IMR-90 (cell line): Measurements from ENCODE around the gene ESYT3. TPM values are rescaled to one million over a fixed set of nuclear protein-coding genes. Genes with fewer than 3 reads are reported as not detected.

Source experiments
- ATAC-seq: fragments of 200-7000 bp; cut with Tn5 transposase; 2 replicates; pipeline ENCODE4 v1.9.1; 2020; ENCODE audit warnings: low read depth, mild to moderate bottlenecking, moderate library complexity
- BruUV-seq: library from RNA; stranded (reverse); fragments of 400-500 nt; replicated peaks from 2 replicates; lab custom pipeline; 2021; lab: Mats Ljungman, UMichigan
- CTCF ChIA-PET: fragments of 300-600 bp; formaldehyde crosslinking; extraction: SDS; loops from one replicate; lab custom pipeline; 2021; ENCODE audit warnings: antibody characterized with exemption; lab: Yijun Ruan, JAX
- POLR2A ChIA-PET: fragments of 300-600 bp; sonication (Branson Sonifier 250); formaldehyde crosslinking; loops from one replicate; lab custom pipeline; 2022; ENCODE audit warnings: antibody characterized with exemption; ENCODE audit not compliant: unreplicated experiment; lab: Charles Lee
- DNase-seq: peaks from one replicate; pipeline ENCODE4 v3.0.0; 2013
- H2AFZ ChIP-seq: replicated peaks from 2 replicates; pipeline ENCODE3; 2013; ENCODE audit warnings: low read length, mild to moderate bottlenecking; ENCODE audit not compliant: poor library complexity
- H2AK5ac ChIP-seq: 2 replicates; pipeline ENCODE4 v1.6.1; 2013; ENCODE audit warnings: low read depth, low read length, inconsistent platforms
- H2AK9ac ChIP-seq: replicated peaks from 2 replicates; pipeline ENCODE3; 2013; ENCODE audit warnings: mild to moderate bottlenecking, low read depth, low read length, moderate library complexity; ENCODE audit not compliant: poor library complexity
- H2BK120ac ChIP-seq: 2 replicates; pipeline ENCODE4 v1.6.1; 2013; ENCODE audit warnings: low read depth, low read length, inconsistent platforms
- H2BK15ac ChIP-seq: 3 replicates; pipeline ENCODE4 v1.6.1; 2013; ENCODE audit warnings: low read depth, low read length, inconsistent platforms
- H2BK20ac ChIP-seq: 2 replicates; pipeline ENCODE4 v1.6.1; 2013; ENCODE audit warnings: low read depth, mild to moderate bottlenecking, inconsistent platforms, low read length, moderate library complexity
- H2BK5ac ChIP-seq: 2 replicates; pipeline ENCODE4 v1.6.1; 2013; ENCODE audit warnings: mild to moderate bottlenecking, low read depth, low read length, inconsistent platforms; ENCODE audit not compliant: poor library complexity, severe bottlenecking
- H3K14ac ChIP-seq: replicated peaks from 2 replicates; pipeline ENCODE4 v1.6.1; 2013; ENCODE audit warnings: low read depth, low read length, inconsistent platforms
- H3K18ac ChIP-seq: 2 replicates; pipeline ENCODE4 v1.6.1; 2013; ENCODE audit warnings: low read depth, low read length, control low read depth
- H3K23ac ChIP-seq: 2 replicates; pipeline ENCODE4 v1.6.1; 2013; ENCODE audit warnings: low read depth, low read length, inconsistent platforms
- H3K27ac ChIP-seq: 2 replicates; pipeline ENCODE4 v1.5.1; 2013; ENCODE audit warnings: mild to moderate bottlenecking, control low read depth, low read length; ENCODE audit not compliant: insufficient read depth
- H3K27me3 ChIP-seq: 2 replicates; pipeline ENCODE4 v1.6.1; 2013; ENCODE audit warnings: low read length; ENCODE audit not compliant: control insufficient read depth, insufficient read depth
- H3K36me3 ChIP-seq: 2 replicates; pipeline ENCODE4 v1.6.1; 2013; ENCODE audit warnings: low read length, mixed read lengths; ENCODE audit not compliant: control insufficient read depth, insufficient read depth
- H3K4ac ChIP-seq: 2 replicates; pipeline ENCODE4 v1.6.1; 2013; ENCODE audit warnings: low read depth, low read length, inconsistent platforms
- H3K4me1 ChIP-seq: 2 replicates; pipeline ENCODE4 v1.6.1; 2013; ENCODE audit warnings: low read length, mixed read lengths; ENCODE audit not compliant: control insufficient read depth, insufficient read depth
- H3K4me2 ChIP-seq: 2 replicates; pipeline ENCODE4 v1.6.1; 2013; ENCODE audit warnings: low read depth, mild to moderate bottlenecking, control low read depth, low read length, moderate library complexity
- H3K4me3 ChIP-seq: 2 replicates; pipeline ENCODE4 v1.5.1; 2013; ENCODE audit warnings: low read depth, mild to moderate bottlenecking, control low read depth, low read length, moderate library complexity; ENCODE audit not compliant: insufficient read depth
- H3K56ac ChIP-seq: 2 replicates; pipeline ENCODE4 v1.6.1; 2013; ENCODE audit warnings: low read length, inconsistent platforms; ENCODE audit not compliant: insufficient read depth; ENCODE audit errors: extremely low read depth
- H3K79me1 ChIP-seq, 2 experiments: 2 replicates each; pipeline ENCODE4 v1.6.1; 2013; ENCODE audit warnings: low read length in 2 of 2, inconsistent platforms in 1 of 2, low read depth in 1 of 2
- H3K9ac ChIP-seq: 2 replicates; pipeline ENCODE4 v1.6.1; 2013; ENCODE audit warnings: low read depth, low read length, control low read depth
- H3K9me1 ChIP-seq: 2 replicates; pipeline ENCODE4 v1.6.1; 2013; ENCODE audit warnings: low read length, inconsistent platforms; ENCODE audit not compliant: insufficient read depth
- H3K9me3 ChIP-seq: 2 replicates; pipeline ENCODE4 v1.6.1; 2013; ENCODE audit warnings: low read length; ENCODE audit not compliant: control insufficient read depth, insufficient read depth
- H4K20me1 ChIP-seq: 2 replicates; pipeline ENCODE4 v1.6.1; 2013; ENCODE audit warnings: low read length, inconsistent platforms; ENCODE audit not compliant: insufficient read depth
- H4K5ac ChIP-seq: 2 replicates; pipeline ENCODE4 v1.6.1; 2013; ENCODE audit warnings: mild to moderate bottlenecking, low read depth, low read length, control low read depth
- H4K8ac ChIP-seq, 2 experiments: 2 replicates each; pipeline ENCODE4 v1.6.1; 2013; ENCODE audit warnings: low read depth in 2 of 2, low read length in 2 of 2, control low read depth in 1 of 2, inconsistent platforms in 1 of 2
- H4K91ac ChIP-seq: 2 replicates; pipeline ENCODE4 v1.6.1; 2013; ENCODE audit warnings: low read depth, low read length, inconsistent platforms; ENCODE audit not compliant: insufficient read depth
- BHLHE40 ChIP-seq: fragments of 150-350 bp; IDR thresholded peaks from 2 replicates; pipeline ENCODE4 v1.6.1; 2016; ENCODE audit warnings: mild to moderate bottlenecking, low read depth, low read length
- CEBPB ChIP-seq: IDR thresholded peaks from 2 replicates; pipeline ENCODE4 v1.6.1; 2012; ENCODE audit warnings: low read depth, low read length, improper control_type of control experiment
- MAZ ChIP-seq: IDR thresholded peaks from 2 replicates; pipeline ENCODE4 v1.6.1; 2012; ENCODE audit warnings: low read depth, mild to moderate bottlenecking, low read length, improper control_type of control experiment, moderate library complexity, borderline replicate concordance
- MXI1 ChIP-seq: IDR thresholded peaks from 2 replicates; pipeline ENCODE4 v1.6.1; 2012; ENCODE audit warnings: low read depth, mild to moderate bottlenecking, low read length, moderate library complexity, borderline replicate concordance
- NFE2L2 ChIP-seq: fragments of 150-350 bp; IDR thresholded peaks from 2 replicates; pipeline ENCODE4 v1.6.1; 2016; ENCODE audit warnings: low read depth, mild to moderate bottlenecking, low read length
- POLR2A ChIP-seq: IDR thresholded peaks from 2 replicates; pipeline ENCODE4 v1.6.1; 2012; ENCODE audit warnings: mild to moderate bottlenecking, low read depth, low read length
- RAD21 ChIP-seq: IDR thresholded peaks from 2 replicates; pipeline ENCODE4 v1.6.1; 2012; ENCODE audit warnings: low read length, improper control_type of control experiment
- WGBS, 2 experiments: methylation state at CpG; one replicate each; pipeline versions ENCODE4 v1.1.5 to v1.1.7; 2013; ENCODE audit warnings: missing lambda C conversion rate in 2 of 2; ENCODE audit not compliant: insufficient read length in 1 of 2; ENCODE audit errors: extremely low coverage in 2 of 2; 5-methylcytosine and 5-hydroxymethylcytosine counted together
- dilution Hi-C: fragments of 300-500 bp; cut with HindIII; formaldehyde crosslinking; loops from one replicate; pipeline ENCODE4 v1.14.3; 2018; ENCODE audit warnings: low sequenced_read_pairs; ENCODE audit not compliant: unreplicated experiment
- in situ Hi-C: fragments of 300-500 bp; cut with MboI; formaldehyde crosslinking; loops from 3 replicates; pipeline ENCODE4 v1.14.3; 2019; ENCODE audit warnings: low sequenced_read_pairs, inconsistent platforms, mixed read lengths
- intact Hi-C: fragments of 100-400 bp; cut with micrococcal nuclease; formaldehyde crosslinking; loops from 2 replicates; pipeline ENCODE4 v1.10.0; 2022
- polyA plus RNA-seq, 3 experiments: library from polyadenylated mRNA; depleted of rRNA; stranded (reverse); fragments of >200 nt; gene quantifications; 2 replicates each; pipeline ENCODE4 v1.2.3, GENCODE V29; 2012; ENCODE audit warnings: low replicate concordance in 1 of 3
- total RNA-seq: library from RNA; depleted of rRNA; stranded (reverse); fragments of >200 nt; gene quantifications from 2 replicates; pipeline ENCODE4 v1.2.3, GENCODE V29; 2012
- TF ChIP-seq, protein P1 (sequence below): fragments of 150-350 bp; IDR thresholded peaks from 2 replicates; pipeline ENCODE4 v1.6.1; 2016; ENCODE audit warnings: low read depth, mild to moderate bottlenecking, low read length, moderate library complexity, borderline replicate concordance
- TF ChIP-seq, protein P2 (sequence below): conservative IDR thresholded peaks from 2 replicates; pipeline ENCODE4 v1.5.1; 2012; ENCODE audit warnings: mild to moderate bottlenecking, low read depth, low read length, improper control_type of control experiment
- TF ChIP-seq, protein P3 (sequence below): fragments of 150-350 bp; IDR thresholded peaks from 2 replicates; pipeline ENCODE4 v1.6.1; 2017; ENCODE audit warnings: mild to moderate bottlenecking, antibody characterized with exemption, low read length, low read depth

Gene ESYT3
- total and polyA plus RNA-seq, 2 of the 4 experiments (the other 2 are of a cell fraction) = under 0.01 to 0.02 TPM

DNA sequence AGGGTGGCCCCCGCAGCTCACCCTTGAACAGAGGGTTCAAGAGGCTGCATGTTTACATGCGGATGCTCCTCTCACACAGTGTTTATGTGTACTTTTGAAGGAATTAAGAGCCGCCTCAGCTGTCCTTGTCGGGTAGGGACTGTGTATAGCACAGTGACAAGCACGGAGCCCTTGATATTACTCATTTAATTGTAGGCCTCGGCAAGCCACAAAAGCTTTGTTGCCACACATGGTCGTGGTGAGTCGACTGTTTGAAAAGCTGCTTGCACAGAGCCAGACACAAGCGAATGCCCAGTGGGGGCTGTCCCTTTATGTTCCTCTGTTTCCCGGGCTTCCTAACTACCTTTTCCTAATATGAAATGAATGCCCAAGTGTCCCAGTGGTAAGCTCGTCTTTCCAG, 4.5 kb downstream of the ESYT3 start:
- Histone ChIP-seq H3K36me3 (no peaks in the 10 kb centered on the region), H4K20me1 (no peaks in the 10 kb centered on the region), H3K56ac (no peak overlapping the region), H2BK15ac (no peak overlapping the region), H3K27me3 (peaks cover 47% of the 10 kb centered on the region), H3K9me3 (no peaks in the 10 kb centered on the region), H3K9ac (no peak overlapping the region), H3K4me1 (peaks cover 9% of the 10 kb centered on the region; the same call in 1 of the 2 replicates), H3K14ac (no peak overlapping the region), H3K4me3 (no peak overlapping the region), H3K79me1 (no peaks in the 10 kb centered on the region), H3K4ac (no peak overlapping the region), H2BK120ac (no peak overlapping the region), H3K27ac (no peak overlapping the region), H3K4me2 (no peak overlapping the region), H2AFZ (no peak overlapping the region), H4K8ac (no peak overlapping the region), H3K18ac (no peak overlapping the region), H3K23ac (no peak overlapping the region), H2AK5ac (no peak overlapping the region), H4K91ac (no peak overlapping the region), H4K5ac (no peak overlapping the region), H2BK20ac (no peak overlapping the region), H2AK9ac (no peak overlapping the region), H2BK5ac (no peak overlapping the region), H3K9me1 (peaks cover 6% of the 10 kb centered on the region; the same call in 1 of the 2 replicates)
- CTCF ChIA-PET = interaction anchor here (0.9 kb wide), 1 partner anchor 13 kb away, joined by 4 read pairs; no protein-coding TSS in a partner anchor
- DNase-seq (no peak), ATAC-seq (no peak)
- intact Hi-C loops = no loop called here
- 55% methylated on average over 4 of the region's 11 CpGs; no CpG with 5 or more reads in 1 of the 2 experiments for WGBS, 2 experiments
- BruUV-seq = no TSS peak
- dilution Hi-C loops = no loop called here
- POLR2A ChIA-PET = no interaction called here
- in situ Hi-C loops = no loop called here
- TF ChIP-seq RAD21 (no peak), POLR2A (no peak), BHLHE40 (no peak), CEBPB (no peak), NFE2L2 (no peak), MAZ (no peak), MXI1 (no peak)
- TF ChIP-seq, protein P1, sequence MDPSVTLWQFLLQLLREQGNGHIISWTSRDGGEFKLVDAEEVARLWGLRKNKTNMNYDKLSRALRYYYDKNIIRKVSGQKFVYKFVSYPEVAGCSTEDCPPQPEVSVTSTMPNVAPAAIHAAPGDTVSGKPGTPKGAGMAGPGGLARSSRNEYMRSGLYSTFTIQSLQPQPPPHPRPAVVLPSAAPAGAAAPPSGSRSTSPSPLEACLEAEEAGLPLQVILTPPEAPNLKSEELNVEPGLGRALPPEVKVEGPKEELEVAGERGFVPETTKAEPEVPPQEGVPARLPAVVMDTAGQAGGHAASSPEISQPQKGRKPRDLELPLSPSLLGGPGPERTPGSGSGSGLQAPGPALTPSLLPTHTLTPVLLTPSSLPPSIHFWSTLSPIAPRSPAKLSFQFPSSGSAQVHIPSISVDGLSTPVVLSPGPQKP = no peak
- TF ChIP-seq, protein P2, sequence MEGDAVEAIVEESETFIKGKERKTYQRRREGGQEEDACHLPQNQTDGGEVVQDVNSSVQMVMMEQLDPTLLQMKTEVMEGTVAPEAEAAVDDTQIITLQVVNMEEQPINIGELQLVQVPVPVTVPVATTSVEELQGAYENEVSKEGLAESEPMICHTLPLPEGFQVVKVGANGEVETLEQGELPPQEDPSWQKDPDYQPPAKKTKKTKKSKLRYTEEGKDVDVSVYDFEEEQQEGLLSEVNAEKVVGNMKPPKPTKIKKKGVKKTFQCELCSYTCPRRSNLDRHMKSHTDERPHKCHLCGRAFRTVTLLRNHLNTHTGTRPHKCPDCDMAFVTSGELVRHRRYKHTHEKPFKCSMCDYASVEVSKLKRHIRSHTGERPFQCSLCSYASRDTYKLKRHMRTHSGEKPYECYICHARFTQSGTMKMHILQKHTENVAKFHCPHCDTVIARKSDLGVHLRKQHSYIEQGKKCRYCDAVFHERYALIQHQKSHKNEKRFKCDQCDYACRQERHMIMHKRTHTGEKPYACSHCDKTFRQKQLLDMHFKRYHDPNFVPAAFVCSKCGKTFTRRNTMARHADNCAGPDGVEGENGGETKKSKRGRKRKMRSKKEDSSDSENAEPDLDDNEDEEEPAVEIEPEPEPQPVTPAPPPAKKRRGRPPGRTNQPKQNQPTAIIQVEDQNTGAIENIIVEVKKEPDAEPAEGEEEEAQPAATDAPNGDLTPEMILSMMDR = no peak
- TF ChIP-seq, protein P3, sequence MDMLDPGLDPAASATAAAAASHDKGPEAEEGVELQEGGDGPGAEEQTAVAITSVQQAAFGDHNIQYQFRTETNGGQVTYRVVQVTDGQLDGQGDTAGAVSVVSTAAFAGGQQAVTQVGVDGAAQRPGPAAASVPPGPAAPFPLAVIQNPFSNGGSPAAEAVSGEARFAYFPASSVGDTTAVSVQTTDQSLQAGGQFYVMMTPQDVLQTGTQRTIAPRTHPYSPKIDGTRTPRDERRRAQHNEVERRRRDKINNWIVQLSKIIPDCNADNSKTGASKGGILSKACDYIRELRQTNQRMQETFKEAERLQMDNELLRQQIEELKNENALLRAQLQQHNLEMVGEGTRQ = no peak
